GM12873 (cell line): Measurements from ENCODE around the gene PFKFB3.

Experiments used
- CTCF ChIP-seq: IDR thresholded peaks from 2 replicates; pipeline ENCODE4 v1.5.1; 2012; ENCODE audit warnings: low read depth, mild to moderate bottlenecking, moderate library complexity, low read length, control low read depth; ENCODE audit not compliant: insufficient read depth; ENCODE audit errors: missing control alignments

PFKFB3 gene

DNA sequence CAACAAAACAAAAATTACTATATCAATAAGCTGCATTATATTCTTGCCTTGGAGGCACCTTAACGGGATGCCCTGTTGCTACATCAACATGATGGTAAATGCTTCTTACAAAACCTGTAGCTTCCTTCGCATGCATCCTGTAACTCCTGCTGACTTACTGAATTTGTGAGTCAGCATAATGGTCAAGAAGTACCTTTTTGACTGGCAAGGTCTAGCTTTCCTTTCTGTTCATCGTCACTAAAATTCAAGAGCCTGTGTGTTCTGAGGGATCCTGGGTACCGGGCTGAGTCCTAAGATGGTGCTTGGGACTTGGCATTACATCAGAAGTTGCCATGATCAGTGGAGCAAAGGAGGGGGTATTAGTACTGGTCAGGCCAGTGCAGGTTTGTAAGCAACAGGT, 4.9 kb downstream of the PFKFB3 start:
- no peak for TF ChIP-seq CTCF

GRCh38 chr10:6208799-6209235, 6.1 kb downstream of the PFKFB3 start:
- TF ChIP-seq CTCF: no peak

GRCh38 chr10:6211341-6211670, 8.6 kb downstream of the PFKFB3 start:
- TF ChIP-seq CTCF: no peak

DNA sequence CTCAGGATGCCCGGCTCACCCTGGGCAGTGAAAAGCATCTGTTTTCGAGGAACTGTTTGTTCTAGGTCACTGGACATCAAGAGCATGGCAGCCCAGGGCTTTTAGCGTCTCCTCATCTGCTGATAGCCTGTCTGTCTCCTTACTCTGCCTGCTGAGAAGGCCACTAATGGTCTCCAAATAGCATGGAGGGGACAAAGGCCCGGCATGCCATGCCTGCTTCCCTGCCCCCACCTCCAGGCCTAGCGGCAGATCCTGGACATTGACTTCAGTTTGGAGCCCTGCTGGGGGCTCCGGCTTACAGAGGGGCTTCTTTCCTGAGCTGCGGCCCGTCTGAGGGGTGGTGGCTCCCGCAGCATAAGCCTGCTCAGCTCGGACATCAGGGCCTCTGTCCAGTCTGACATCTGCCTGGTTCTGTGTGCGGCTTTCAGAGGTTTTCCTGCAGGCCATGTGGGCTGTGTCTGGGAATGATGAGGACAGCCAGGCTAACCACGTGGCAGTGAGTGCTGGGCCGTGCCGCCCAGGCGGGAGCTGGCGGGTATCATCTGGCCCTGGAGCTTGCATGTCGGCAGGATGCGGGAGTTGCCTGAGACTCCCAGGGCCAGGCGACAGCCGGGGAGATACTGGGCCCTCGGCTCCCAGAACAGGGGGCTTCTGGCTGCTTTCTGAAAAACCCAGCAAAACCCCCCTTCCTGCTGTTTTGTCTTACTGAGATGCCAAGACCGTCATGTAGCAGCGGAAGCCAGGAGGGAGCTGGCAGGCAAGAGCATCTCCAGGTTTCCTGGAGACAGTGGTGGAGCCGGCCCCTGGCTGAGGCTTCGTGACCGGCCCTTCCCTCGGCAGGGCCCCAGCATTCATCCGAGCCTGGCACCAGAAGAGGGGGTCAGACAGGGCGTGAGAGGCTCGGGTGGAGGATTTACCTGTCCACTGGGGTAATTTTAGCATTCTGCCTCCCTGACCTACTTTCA, 9.2 kb downstream of the PFKFB3 start:
- no peak for TF ChIP-seq CTCF

DNA sequence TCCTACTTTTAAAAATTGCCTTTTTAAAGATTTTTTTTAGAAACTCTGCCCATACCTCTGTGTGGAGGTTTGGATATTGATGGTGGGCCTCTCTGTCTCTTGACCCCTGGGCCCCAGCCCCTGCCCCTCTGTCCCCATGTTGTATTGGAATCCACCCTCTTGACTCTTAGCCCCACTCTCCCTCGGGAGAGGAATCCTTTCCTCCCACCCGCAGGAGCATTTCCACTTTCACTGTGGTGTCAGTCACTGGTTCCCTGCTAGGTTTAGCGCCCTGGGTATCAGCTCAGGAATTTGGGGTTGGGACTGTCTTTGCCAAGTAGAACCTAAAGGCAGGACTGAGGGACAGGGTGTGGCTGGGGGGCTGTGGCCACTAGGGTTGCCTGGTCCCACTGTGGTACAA, 10.1 kb downstream of the PFKFB3 start:
- TF ChIP-seq CTCF: no peak

DNA sequence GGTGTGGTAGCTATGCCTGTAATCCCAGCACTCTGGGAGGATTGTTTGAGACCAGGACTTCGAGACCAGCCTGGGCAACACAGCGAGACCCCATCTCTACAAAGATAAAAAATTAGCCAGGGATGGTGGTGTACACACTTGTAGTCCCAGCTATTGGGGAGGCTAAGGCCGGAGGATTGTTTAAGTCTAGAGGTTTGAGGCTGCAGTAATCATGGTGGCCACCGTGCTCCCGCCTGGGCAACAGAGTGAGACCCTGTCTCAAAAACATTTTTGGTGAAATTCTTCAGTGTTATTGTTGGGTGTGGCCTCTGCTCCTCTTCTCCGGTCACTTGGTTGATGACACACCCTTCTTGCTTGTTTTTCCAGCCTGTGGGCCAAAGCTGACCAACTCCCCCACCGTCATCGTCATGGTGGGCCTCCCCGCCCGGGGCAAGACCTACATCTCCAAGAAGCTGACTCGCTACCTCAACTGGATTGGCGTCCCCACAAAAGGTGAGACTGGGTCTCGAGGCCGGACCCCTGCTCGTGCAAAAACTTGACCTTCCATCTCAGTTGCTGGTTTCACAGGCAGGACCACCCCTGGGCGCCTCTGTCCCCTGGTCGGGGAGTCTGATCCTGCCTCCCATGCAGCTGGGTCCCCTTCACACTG, 10.6 kb downstream of the PFKFB3 start:
- no peak for TF ChIP-seq CTCF

GRCh38 chr10:6213908-6214307, 11.2 kb downstream of the PFKFB3 start:
- TF ChIP-seq CTCF: no peak
